H9 (cell line): ENCODE data around the gene TPRN. TPM values are rescaled to one million over a fixed set of nuclear protein-coding genes. Genes with fewer than 3 reads are reported as not detected.

Experiments used
- DNase-seq: peaks from one replicate; pipeline ENCODE4 v3.0.0-alpha.2; 2017
- H2AFZ ChIP-seq: one replicate; pipeline ENCODE4 v1.6.1; 2013; ENCODE audit warnings: mild to moderate bottlenecking, low read length, control low read depth, moderate library complexity
- H2AK5ac ChIP-seq: 2 replicates; pipeline ENCODE4 v1.6.1; 2013; ENCODE audit warnings: low read length, control low read depth, mixed read lengths; ENCODE audit not compliant: insufficient read length
- H2BK120ac ChIP-seq: one replicate; pipeline ENCODE4 v1.6.1; 2013; ENCODE audit warnings: low read depth, mild to moderate bottlenecking, low read length, control low read depth, inconsistent platforms; ENCODE audit not compliant: poor library complexity, severe bottlenecking
- H2BK12ac ChIP-seq: 2 replicates; pipeline ENCODE4 v1.6.1; 2013; ENCODE audit warnings: low read length, control low read depth, mixed read lengths, low read depth; ENCODE audit not compliant: insufficient read length
- H2BK15ac ChIP-seq: 2 replicates; pipeline ENCODE4 v1.6.1; 2013; ENCODE audit warnings: low read depth, low read length, control low read depth
- H2BK20ac ChIP-seq: one replicate; pipeline ENCODE4 v1.6.1; 2013; ENCODE audit warnings: low read depth, mild to moderate bottlenecking, low read length, control low read depth, inconsistent platforms; ENCODE audit not compliant: poor library complexity, severe bottlenecking
- H2BK5ac ChIP-seq: 2 replicates; pipeline ENCODE4 v1.6.1; 2013; ENCODE audit warnings: low read length, control low read depth, mixed read lengths; ENCODE audit not compliant: insufficient read length
- H3K14ac ChIP-seq: 2 replicates; pipeline ENCODE4 v1.6.1; 2013; ENCODE audit warnings: low read length, control low read depth; ENCODE audit not compliant: insufficient read depth
- H3K18ac ChIP-seq: 2 replicates; pipeline ENCODE4 v1.6.1; 2013; ENCODE audit warnings: low read depth, mild to moderate bottlenecking, mixed read lengths, low read length, control low read depth; ENCODE audit not compliant: insufficient read length
- H3K23ac ChIP-seq: 2 replicates; pipeline ENCODE4 v1.6.1; 2013; ENCODE audit warnings: low read length, control low read depth, mixed read lengths, low read depth; ENCODE audit not compliant: insufficient read length
- H3K23me2 ChIP-seq: 2 replicates; pipeline ENCODE4 v1.6.1; 2013; ENCODE audit warnings: low read depth, mild to moderate bottlenecking, mixed read lengths, low read length, control low read depth; ENCODE audit not compliant: insufficient read length, poor library complexity, severe bottlenecking
- H3K27ac ChIP-seq: 2 replicates; pipeline ENCODE4 v1.5.1; 2013; ENCODE audit warnings: low read length, control low read depth, mixed read lengths, low read depth; ENCODE audit not compliant: insufficient read length
- H3K27me3 ChIP-seq: 2 replicates; pipeline ENCODE4 v1.6.1; 2013; ENCODE audit warnings: low read length, control low read depth, inconsistent platforms; ENCODE audit not compliant: insufficient read depth
- H3K4ac ChIP-seq: 2 replicates; pipeline ENCODE4 v1.6.1; 2013; ENCODE audit warnings: low read depth, mild to moderate bottlenecking, control low read depth, inconsistent platforms, low read length, moderate library complexity
- H3K4me1 ChIP-seq: 2 replicates; pipeline ENCODE4 v1.6.1; 2013; ENCODE audit warnings: low read length, control low read depth, inconsistent platforms; ENCODE audit not compliant: insufficient read depth
- H3K4me2 ChIP-seq: 2 replicates; pipeline ENCODE4 v1.6.1; 2013; ENCODE audit warnings: low read length, control low read depth, mixed read lengths; ENCODE audit not compliant: insufficient read length, insufficient read depth
- H3K56ac ChIP-seq: 2 replicates; pipeline ENCODE4 v1.6.1; 2013; ENCODE audit warnings: low read depth, mild to moderate bottlenecking, mixed read lengths, low read length, control low read depth; ENCODE audit not compliant: insufficient read length
- H3K79me1 ChIP-seq: 2 replicates; pipeline ENCODE4 v1.6.1; 2013; ENCODE audit warnings: low read depth, mild to moderate bottlenecking, moderate library complexity, low read length, control low read depth, inconsistent platforms; ENCODE audit not compliant: insufficient read depth, poor library complexity, severe bottlenecking
- H3K79me2 ChIP-seq: 2 replicates; pipeline ENCODE4 v1.6.1; 2013; ENCODE audit warnings: low read length, control low read depth, inconsistent platforms; ENCODE audit not compliant: insufficient read depth
- H3K9ac ChIP-seq: 2 replicates; pipeline ENCODE4 v1.6.1; 2013; ENCODE audit warnings: low read length, control low read depth, mixed read lengths; ENCODE audit not compliant: insufficient read length; ENCODE audit errors: extremely low read depth
- H3K9me3 ChIP-seq: one replicate; pipeline ENCODE4 v1.6.1; 2013; ENCODE audit warnings: low read depth, low read length, inconsistent platforms; ENCODE audit not compliant: control insufficient read depth
- H3T11ph ChIP-seq: one replicate; pipeline ENCODE4 v1.6.1; 2013; ENCODE audit warnings: mild to moderate bottlenecking, low read length, control low read depth, inconsistent platforms
- H4K20me1 ChIP-seq: one replicate; pipeline ENCODE4 v1.6.1; 2013; ENCODE audit not compliant: control insufficient read depth, insufficient read length, insufficient read depth
- H4K5ac ChIP-seq: 2 replicates; pipeline ENCODE4 v1.6.1; 2013; ENCODE audit warnings: low read depth, mild to moderate bottlenecking, mixed read lengths, low read length, control low read depth; ENCODE audit not compliant: insufficient read length
- H4K8ac ChIP-seq: replicated peaks from 2 replicates; pipeline ENCODE4 v1.6.1; 2013; ENCODE audit warnings: low read length, control low read depth, mixed read lengths, low read depth; ENCODE audit not compliant: insufficient read length
- H4K91ac ChIP-seq: 2 replicates; pipeline ENCODE4 v1.6.1; 2013; ENCODE audit warnings: low read depth, mild to moderate bottlenecking, moderate library complexity, mixed read lengths, low read length, control low read depth; ENCODE audit not compliant: insufficient read length
- H3K27ac Mint-ChIP-seq, 3 experiments: 2 replicates in 2 of 3; 3 replicates in 1 of 3; pipeline ENCODE4 v1.8.0; 2020 to 2021; ENCODE audit warnings: mixed read lengths in 3 of 3, mild to moderate bottlenecking in 1 of 3, moderate library complexity in 1 of 3
- H3K27me3 Mint-ChIP-seq: 2 replicates; pipeline ENCODE4 v1.8.0; 2021; ENCODE audit warnings: low read depth, mild to moderate bottlenecking, moderate library complexity, mixed read lengths
- H3K36me3 Mint-ChIP-seq, 3 experiments: 2 replicates in 2 of 3; 3 replicates in 1 of 3; pipeline ENCODE4 v1.8.0; 2020 to 2021; ENCODE audit warnings: low read depth in 3 of 3, mixed read lengths in 3 of 3; ENCODE audit not compliant: insufficient read depth in 1 of 3
- H3K4me1 Mint-ChIP-seq, 2 experiments: 2 replicates each; pipeline ENCODE4 v1.8.0; 2020; ENCODE audit warnings: mixed read lengths in 2 of 2
- H3K4me3 Mint-ChIP-seq, 2 experiments: 2 replicates in 1 of 2; 3 replicates in 1 of 2; pipeline ENCODE4 v1.8.0; 2020 to 2021; ENCODE audit warnings: mild to moderate bottlenecking in 2 of 2, mixed read lengths in 2 of 2, moderate library complexity in 1 of 2
- H3K9me3 Mint-ChIP-seq, 2 experiments: 2 replicates in 1 of 2; 3 replicates in 1 of 2; pipeline ENCODE4 v1.8.0; 2020; ENCODE audit warnings: mild to moderate bottlenecking in 2 of 2, mixed read lengths in 2 of 2, moderate library complexity in 1 of 2
- WGBS: extraction: QIAGEN DNeasy Blood & Tissue Kit; methylation state at CpG from one replicate; pipeline ENCODE4 v1.1.7; 2013; ENCODE audit warnings: missing lambda C conversion rate, low lambda C conversion rate, mixed read lengths; ENCODE audit not compliant: insufficient read length; ENCODE audit errors: extremely low coverage; 5-methylcytosine and 5-hydroxymethylcytosine counted together
- total RNA-seq: library from RNA; stranded (reverse); gene quantifications from 2 replicates; pipeline ENCODE4 v1.2.1, GENCODE V29; 2021
- TF ChIP-seq, protein P1 (sequence below): fragments of 200-600 bp; sonication (generic); conservative IDR thresholded peaks from 3 replicates; pipeline ENCODE4 v1.8.0; 2021; ENCODE audit warnings: antibody characterized with exemption, mild to moderate bottlenecking

The TPRN gene
- total RNA-seq, 1 experiment from 2014 or later: 30.7 TPM

DNA sequence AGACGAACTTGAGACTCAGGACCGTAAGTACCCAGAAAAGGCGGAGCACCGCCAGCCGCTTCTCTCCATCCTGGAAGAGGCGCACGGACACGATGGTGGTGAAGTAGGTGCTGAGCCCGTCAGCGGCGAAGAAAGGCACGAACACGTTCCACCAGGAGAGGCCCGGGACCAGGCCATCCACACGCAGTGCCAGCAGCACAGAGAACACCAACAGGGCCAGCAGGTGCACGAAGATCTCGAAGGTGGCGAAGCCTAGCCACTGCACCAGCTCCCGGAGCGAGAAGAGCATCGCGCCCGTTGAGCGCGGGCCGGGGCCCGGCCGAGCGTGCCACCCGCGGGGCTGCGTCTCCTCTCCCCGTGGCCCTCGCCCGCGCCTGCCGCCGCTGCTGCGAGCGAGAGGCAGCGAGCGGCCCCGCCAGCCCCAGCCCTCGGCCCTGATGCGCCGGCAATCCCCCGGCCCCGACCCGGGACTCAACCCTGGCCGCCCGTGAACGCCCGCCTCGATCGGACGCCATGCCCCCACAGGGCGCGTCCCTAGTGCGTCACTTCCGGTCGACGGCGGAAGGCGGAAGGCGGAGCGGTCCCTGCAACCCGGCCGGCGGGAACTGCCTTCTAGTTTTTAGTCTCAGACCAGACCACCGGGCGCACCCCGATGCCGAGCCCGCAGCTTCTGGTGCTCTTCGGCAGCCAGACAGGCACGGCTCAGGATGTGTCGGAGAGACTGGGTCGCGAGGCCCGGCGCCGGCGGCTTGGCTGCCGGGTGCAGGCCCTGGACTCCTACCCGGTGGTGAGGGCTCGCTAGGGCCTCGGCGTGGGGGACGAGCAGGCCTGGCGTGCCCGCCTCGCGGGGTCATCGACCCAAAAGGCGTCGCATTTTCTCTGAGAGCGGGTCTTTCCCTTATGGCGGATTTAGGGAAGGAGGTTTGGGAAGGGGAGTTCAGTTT is 4.9 kb upstream of the TPRN start, which contains the start of the genes NDOR1 and TMEM203:
Gene NDOR1 (plus strand): TSS at position 575 of the 944 bp plus-strand sequence. CDS start 78 bp downstream, at position 653.
Gene TMEM203 (minus strand): TSS at position 523 of the 944 bp plus-strand sequence. CDS start 234 bp downstream, at position 289.
- TF ChIP-seq, protein P1, sequence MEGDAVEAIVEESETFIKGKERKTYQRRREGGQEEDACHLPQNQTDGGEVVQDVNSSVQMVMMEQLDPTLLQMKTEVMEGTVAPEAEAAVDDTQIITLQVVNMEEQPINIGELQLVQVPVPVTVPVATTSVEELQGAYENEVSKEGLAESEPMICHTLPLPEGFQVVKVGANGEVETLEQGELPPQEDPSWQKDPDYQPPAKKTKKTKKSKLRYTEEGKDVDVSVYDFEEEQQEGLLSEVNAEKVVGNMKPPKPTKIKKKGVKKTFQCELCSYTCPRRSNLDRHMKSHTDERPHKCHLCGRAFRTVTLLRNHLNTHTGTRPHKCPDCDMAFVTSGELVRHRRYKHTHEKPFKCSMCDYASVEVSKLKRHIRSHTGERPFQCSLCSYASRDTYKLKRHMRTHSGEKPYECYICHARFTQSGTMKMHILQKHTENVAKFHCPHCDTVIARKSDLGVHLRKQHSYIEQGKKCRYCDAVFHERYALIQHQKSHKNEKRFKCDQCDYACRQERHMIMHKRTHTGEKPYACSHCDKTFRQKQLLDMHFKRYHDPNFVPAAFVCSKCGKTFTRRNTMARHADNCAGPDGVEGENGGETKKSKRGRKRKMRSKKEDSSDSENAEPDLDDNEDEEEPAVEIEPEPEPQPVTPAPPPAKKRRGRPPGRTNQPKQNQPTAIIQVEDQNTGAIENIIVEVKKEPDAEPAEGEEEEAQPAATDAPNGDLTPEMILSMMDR: no peak
- Mint-ChIP-seq H3K27ac (peak within 1 kb of the TSS; percentile 88 to 97 (median 97); a peak in 6 of 7 replicates), H3K9me3 (no peaks in the 10 kb centered on the region), H3K4me1 (peaks cover 25 to 33% of the 10 kb centered on the region in 2 experiments), H3K27me3 (no peaks in the 10 kb centered on the region), H3K36me3 (peaks cover 8 to 39% (median 30%) of the 10 kb centered on the region in 3 experiments), H3K4me3 (peak within 1 kb of the TSS; percentile 93 to 99)
- H2BK20ac ChIP-seq: no peak within 1 kb of the TSS
- peak; percentile 89 for DNase-seq
- peak within 1 kb of the TSS; percentile 84 for H3K9ac ChIP-seq
- no peak within 1 kb of the TSS for H4K5ac ChIP-seq
- no peak within 1 kb of the TSS for H3K23ac ChIP-seq
- H3K9me3 ChIP-seq: no peaks in the 10 kb centered on the region
- peaks cover 13% of the 10 kb centered on the region; the same call in 1 of the 2 replicates for H3K79me2 ChIP-seq
- no peak within 1 kb of the TSS for H3K4ac ChIP-seq
- H2BK15ac ChIP-seq: no peak within 1 kb of the TSS
- no CpG with 5 or more reads among the region's 98 CpGs for WGBS
- no peaks in the 10 kb centered on the region; the same call in 1 of the 2 replicates for H3K4me1 ChIP-seq
- no peak within 1 kb of the TSS for H3K56ac ChIP-seq
- H3K18ac ChIP-seq: no peak within 1 kb of the TSS
- H4K91ac ChIP-seq: no peak within 1 kb of the TSS
- no peaks in the 10 kb centered on the region for H4K20me1 ChIP-seq
- H3K27ac ChIP-seq: no peak within 1 kb of the TSS
- no peak within 1 kb of the TSS for H2BK120ac ChIP-seq
- H2AK5ac ChIP-seq: no peak within 1 kb of the TSS
- H2BK12ac ChIP-seq: no peak within 1 kb of the TSS
- peak within 1 kb of the TSS; percentile 91 for H3K4me2 ChIP-seq
- H2AFZ ChIP-seq: no peak within 1 kb of the TSS
- no peak within 1 kb of the TSS; the same call in 1 of the 2 replicates for H3K14ac ChIP-seq
- no peaks in the 10 kb centered on the region for H3K27me3 ChIP-seq
- H3T11ph ChIP-seq: no peak within 1 kb of the TSS
- H3K79me1 ChIP-seq: peaks cover 19% of the 10 kb centered on the region
- H3K23me2 ChIP-seq: peaks cover 8% of the 10 kb centered on the region
- H4K8ac ChIP-seq: no peak within 1 kb of the TSS
- H2BK5ac ChIP-seq: no peak within 1 kb of the TSS
